K562 (cell line): ENCODE measurements around the gene ALK. TPM values are rescaled to one million over a fixed set of nuclear protein-coding genes. Genes with fewer than 3 reads are reported as not detected.

Experiments used
- ATAC-seq: fragments of 200-7000 bp; cut with Tn5 transposase; 3 replicates; pipeline ENCODE4 v1.9.1; 2020; ENCODE audit warnings: moderate library complexity
- BruUV-seq: library from RNA; stranded (reverse); fragments of 400-500 nt; replicated peaks from 2 replicates; lab custom pipeline; 2021; lab: Mats Ljungman, UMichigan
- CTCF ChIA-PET: fragments of 300-600 bp; formaldehyde crosslinking; extraction: SDS; loops from one replicate; lab custom pipeline; 2021; ENCODE audit warnings: low intra/inter-chr PET ratio; lab: Yijun Ruan, JAX
- POLR2A ChIA-PET: fragments of 300-600, 350-650 bp; sonication (Branson Sonifier 250); formaldehyde crosslinking; extraction: SDS; loops from one replicate; lab custom pipeline; 2021; ENCODE audit warnings: antibody characterized with exemption, inconsistent platforms; lab: Yijun Ruan, JAX
- DNase-seq, 4 experiments: peaks; one replicate each; pipeline versions ENCODE4 v3.0.0 to v3.0.0-alpha.2; 2011 to 2018; ENCODE audit warnings: low spot score in 3 of 4, mixed read lengths in 3 of 4; ENCODE audit errors: extremely low read depth in 1 of 4
- FAIRE-seq: peaks from 2 replicates; lab custom pipeline; 2011; peaks lifted over from hg19 to GRCh38; lab: Jason Lieb, UNC
- H2AFZ ChIP-seq: 2 replicates; pipeline ENCODE4 v1.6.0; 2011; ENCODE audit warnings: low read depth, low read length, control low read depth, inconsistent platforms
- H3K27ac ChIP-seq: fragments of 200-600 bp; 3 replicates; pipeline ENCODE4 v1.8.0; 2011; ENCODE audit warnings: low read depth, mild to moderate bottlenecking, control low read depth, inconsistent platforms, low read length, moderate library complexity, mixed read lengths; ENCODE audit errors: extremely low read depth
- H3K27me3 ChIP-seq, 2 experiments: fragments of 300-600 bp in 1 of 2; 2 replicates in 1 of 2; 3 replicates in 1 of 2; pipeline versions ENCODE4 v1.6.0 to v1.8.0; 2011; ENCODE audit warnings: inconsistent platforms in 2 of 2, low read length in 2 of 2, mild to moderate bottlenecking in 1 of 2, mixed read lengths in 1 of 2, moderate library complexity in 1 of 2; ENCODE audit not compliant: control insufficient read depth in 2 of 2, insufficient read depth in 2 of 2
- H3K36me3 ChIP-seq: fragments of 300-600 bp; 3 replicates; pipeline ENCODE4 v1.8.0; 2011; ENCODE audit warnings: mild to moderate bottlenecking, low read length, inconsistent platforms; ENCODE audit not compliant: control insufficient read depth, insufficient read depth
- H3K4me1 ChIP-seq, 2 experiments: fragments of 200-600 bp in 1 of 2; replicated peaks in 1 of 2; 2 replicates in 1 of 2; 3 replicates in 1 of 2; pipeline versions ENCODE4 v1.5.1 to v1.8.0; 2011; ENCODE audit warnings: inconsistent platforms in 2 of 2, low read length in 2 of 2, mild to moderate bottlenecking in 1 of 2, mixed read lengths in 1 of 2, moderate library complexity in 1 of 2; ENCODE audit not compliant: control insufficient read depth in 2 of 2, insufficient read depth in 2 of 2
- H3K4me2 ChIP-seq: 2 replicates; pipeline ENCODE4 v1.6.1; 2011; ENCODE audit warnings: low read length, control low read depth, inconsistent platforms, mixed read lengths; ENCODE audit not compliant: insufficient read depth
- H3K4me3 ChIP-seq: fragments of 200-600 bp; sonication (generic), shearing (Covaris generic); 2 replicates; pipeline ENCODE4 v1.5.1; 2016; ENCODE audit warnings: control low read depth, inconsistent platforms
- H3K79me2 ChIP-seq: fragments of 200-600 bp; 3 replicates; pipeline ENCODE4 v1.8.0; 2011; ENCODE audit warnings: low read length, inconsistent platforms; ENCODE audit not compliant: control insufficient read depth, insufficient read depth
- H3K9ac ChIP-seq, 2 experiments: 2 replicates each; pipeline versions ENCODE4 v1.6.0 to v1.6.1; 2011; ENCODE audit warnings: low read depth in 2 of 2, low read length in 2 of 2, control low read depth in 1 of 2, inconsistent platforms in 1 of 2, mild to moderate bottlenecking in 1 of 2, mixed read lengths in 1 of 2; ENCODE audit not compliant: insufficient read depth in 1 of 2
- H3K9me1 ChIP-seq: one replicate; pipeline ENCODE4 v1.6.0; 2011; ENCODE audit warnings: inconsistent platforms, mild to moderate bottlenecking, low read length, moderate library complexity; ENCODE audit not compliant: control insufficient read depth, insufficient read depth
- H3K9me3 ChIP-seq: replicated peaks from 2 replicates; pipeline ENCODE4 v1.5.1; 2011; ENCODE audit warnings: low read depth, low read length, inconsistent platforms; ENCODE audit not compliant: control insufficient read depth, insufficient read depth
- H4K20me1 ChIP-seq: replicated peaks from 2 replicates; pipeline ENCODE4 v1.6.1; 2011; ENCODE audit warnings: low read length, inconsistent platforms, mixed read lengths; ENCODE audit not compliant: control insufficient read depth, insufficient read depth
- CBFB ChIP-seq: sonication (generic); formaldehyde crosslinking; IDR thresholded peaks from 2 replicates; pipeline ENCODE4 v1.4.0; 2020; ENCODE audit warnings: mild to moderate bottlenecking, missing genetic modification reagents
- L3MBTL2 ChIP-seq: fragments of 450-650 bp; IDR thresholded peaks from 2 replicates; pipeline ENCODE4 v1.6.1; 2016; ENCODE audit warnings: mild to moderate bottlenecking, moderate library complexity
- MCM2 ChIP-seq: fragments of 450-650 bp; IDR thresholded peaks from 2 replicates; pipeline ENCODE4 v1.6.1; 2017; ENCODE audit warnings: low read depth, mild to moderate bottlenecking
- ZNF277 ChIP-seq: fragments of 250-450 bp; sonication (Bioruptor Pico); IDR thresholded peaks from 2 replicates; pipeline ENCODE4 v1.8.0; 2022; ENCODE audit warnings: inconsistent platforms, mild to moderate bottlenecking, moderate library complexity, borderline replicate concordance
- WGBS: fragments of 100-300 bp; shearing (Covaris generic); methylation state at CpG from one replicate; pipeline ENCODE4 v1.1.6; 2016; ENCODE audit warnings: low coverage, mixed read lengths; ENCODE audit not compliant: insufficient coverage; ENCODE audit errors: missing lambda C conversion rate; 5-methylcytosine and 5-hydroxymethylcytosine counted together
- in situ Hi-C: fragments of 300-500 bp; cut with MboI; formaldehyde crosslinking; loops from 4 replicates; pipeline ENCODE4 v1.15.0; 2018; ENCODE audit warnings: inconsistent platforms, mixed read lengths
- intact Hi-C: fragments of 100-400 bp; cut with micrococcal nuclease; formaldehyde crosslinking; loops from 2 replicates; pipeline ENCODE4 v1.14.2; 2022
- polyA plus RNA-seq, 8 experiments: library from polyadenylated mRNA; depleted of rRNA in 4 of 8; stranded (reverse) in 5 of 8; unstranded in 3 of 8; fragments of >200 nt; fragmentation: Nextera tagmentation in 2 of 8; fragmentation: Illumina TruSeq in 1 of 8; extraction: Ambion mirVana in 2 of 8; extraction: Trizol in 1 of 8; gene quantifications; 2 replicates each; pipeline versions ENCODE4 v1.2.1 to v1.2.3, GENCODE V29; 2011 to 2014; ENCODE audit warnings: inconsistent platforms in 1 of 8, missing spikeins in 1 of 8
- total RNA-seq, 7 experiments: library from RNA; depleted of rRNA in 6 of 7; stranded (reverse); fragments of >200 nt in 6 of 7; fragmentation: Illumina TruSeq in 2 of 7; extraction: Trizol in 2 of 7; gene quantifications; 2 replicates each; pipeline versions ENCODE4 v1.2.1 to v1.2.3, GENCODE V29; 2011 to 2021; ENCODE audit warnings: low replicate concordance in 1 of 7

Gene ALK
- total and polyA plus RNA-seq, 9 of the 15 experiments (the other 6 are each of a cell fraction or from before 2014, with no cell fraction given), result not detected

DNA sequence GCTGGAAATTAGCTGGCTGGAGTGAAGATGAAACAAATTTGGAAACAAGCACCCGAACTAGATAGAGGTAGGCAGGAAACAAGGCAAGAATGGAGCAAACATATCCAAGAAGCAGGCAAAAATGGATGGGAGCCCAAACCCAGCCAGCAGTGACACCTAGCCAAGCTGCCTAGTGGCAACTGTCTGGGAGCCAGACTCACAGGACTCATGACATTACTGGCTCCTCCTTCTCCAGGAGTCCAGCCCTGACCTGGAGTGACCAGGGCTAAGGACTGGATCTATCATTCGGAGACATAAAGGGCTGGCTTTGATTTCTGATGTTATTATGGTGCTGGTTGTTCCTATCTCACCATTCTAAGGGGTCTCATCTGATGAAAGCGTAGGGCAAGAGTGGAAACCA is 21.3 kb upstream of the ALK start:
- H3K79me2 ChIP-seq, result no peaks in the 10 kb centered on the region
- no peaks in the 10 kb centered on the region for H4K20me1 ChIP-seq
- H3K4me1 ChIP-seq, result no peaks in the 10 kb centered on the region
- no peaks in the 10 kb centered on the region for H3K9me3 ChIP-seq
- H3K4me2 ChIP-seq, result no peak overlapping the region
- CTCF ChIA-PET, result no interaction called here
- POLR2A ChIA-PET, result no interaction called here
- WGBS, result 0% methylated on average over 3 of the region's 3 CpGs
- no TSS peak for BruUV-seq
- no peaks in the 10 kb centered on the region for H3K9me1 ChIP-seq
- TF ChIP-seq ZNF277 (no peak), CBFB (CRISPR knock-in tag) (no peak), MCM2 (no peak), L3MBTL2 (no peak)
- TF ChIP-seq, all 486 proteins: peak for 0
- in situ Hi-C loops, result no loop called here
- intact Hi-C loops, result no loop called here
- H3K9ac ChIP-seq, result no peak overlapping the region
- H3K36me3 ChIP-seq, result no peaks in the 10 kb centered on the region
- FAIRE-seq (no peak), ATAC-seq (no peak), DNase-seq (no peak)
- H3K27ac ChIP-seq, result no peak overlapping the region
- H3K4me3 ChIP-seq, result no peak overlapping the region
- no peak overlapping the region for H2AFZ ChIP-seq
- H3K27me3 ChIP-seq, result no peaks in the 10 kb centered on the region

GRCh38 chr2:29940706-29941105 is 19.3 kb upstream of the ALK start:
- ATAC-seq, result no peak
- H3K4me2 ChIP-seq, result no peak overlapping the region
- 0% methylated on average over 5 of the region's 5 CpGs for WGBS
- no peaks in the 10 kb centered on the region for H3K27me3 ChIP-seq
- H3K79me2 ChIP-seq, result no peaks in the 10 kb centered on the region
- no peak overlapping the region for H3K27ac ChIP-seq
- no peak overlapping the region for H2AFZ ChIP-seq
- no peak for DNase-seq
- H3K36me3 ChIP-seq, result no peaks in the 10 kb centered on the region
- no peaks in the 10 kb centered on the region for H3K4me1 ChIP-seq
- POLR2A ChIA-PET, result no interaction called here
- BruUV-seq, result no TSS peak
- H3K9ac ChIP-seq, result no peak overlapping the region
- in situ Hi-C loops, result no loop called here
- no peak for FAIRE-seq
- H3K9me1 ChIP-seq, result no peaks in the 10 kb centered on the region
- CTCF ChIA-PET, result no interaction called here
- intact Hi-C loops, result no loop called here
- H3K9me3 ChIP-seq, result no peaks in the 10 kb centered on the region
- H4K20me1 ChIP-seq, result no peaks in the 10 kb centered on the region
- H3K4me3 ChIP-seq, result no peak overlapping the region
